HG03139 (cell line): ENCODE measurements around the gene TRAPPC3.

Experiments
- ATAC-seq: cut with Tn5 transposase; IDR thresholded peaks from one replicate; pipeline ENCODE4 v1.9.1; 2021; ENCODE audit not compliant: unreplicated experiment

Gene TRAPPC3

GRCh38 chr1:36087233-36088123 is 61.8 kb downstream of the TRAPPC3 start:
- no peak for ATAC-seq
